GM18873 (cell line): ENCODE measurements around the gene ANGPTL8.

ENCODE experiments used
- ATAC-seq: cut with Tn5 transposase; IDR thresholded peaks from one replicate; pipeline ENCODE4 v1.9.1; 2021; ENCODE audit warnings: mild to moderate bottlenecking, moderate library complexity, moderate number of reproducible peaks; ENCODE audit not compliant: unreplicated experiment, low FRiP score

The ANGPTL8 gene

GRCh38 chr19:11286312-11286974 lies 47.0 kb downstream of the ANGPTL8 start:
- ATAC-seq, result no peak

GRCh38 chr19:11288349-11288748 lies 48.9 kb downstream of the ANGPTL8 start:
- no peak for ATAC-seq

GRCh38 chr19:11290256-11290655 lies 50.8 kb downstream of the ANGPTL8 start:
- ATAC-seq, result no peak

- ATAC-seq, result no peak
Measured at GRCh38 chr19:11291415-11291814, 52.0 kb downstream of the ANGPTL8 start.
